Gastroesophageal sphincter (tissue), 4 donors: ENCODE data around the gene STOX2. TPM values are rescaled to one million over a fixed set of nuclear protein-coding genes. Genes with fewer than 3 reads are reported as not detected.

Experiments
- ATAC-seq: fragments of 150-250 bp; one replicate; pipeline ENCODE4 v1.9.1; 2016; ENCODE audit warnings: mild to moderate bottlenecking, moderate library complexity
- H3K27ac ChIP-seq, 4 donors: fragments of 200-600 bp; sonication (generic) in 3 of 4; 1 replicate in 3 of 4; 2 replicates in 1 of 4; pipeline ENCODE4 v1.5.1; 2016 to 2019
- H3K27me3 ChIP-seq: fragments of 200-600 bp; sonication (generic); one replicate; pipeline ENCODE4 v1.5.1; 2019
- H3K36me3 ChIP-seq, 2 donors: fragments of 200-600 bp; sonication (generic); one replicate each; pipeline ENCODE4 v1.5.1; 2019; ENCODE audit warnings: control low read depth in 1 of 2
- H3K4me1 ChIP-seq, 3 donors: fragments of 200-600 bp; sonication (generic); 1 replicate in 2 of 3; 2 replicates in 1 of 3; pipeline ENCODE4 v1.5.1; 2016 to 2019; ENCODE audit warnings: control low read depth in 2 of 3
- H3K4me3 ChIP-seq, 2 donors: fragments of 200-600 bp; sonication (generic); one replicate each; pipeline ENCODE4 v1.5.1; 2019; ENCODE audit warnings: mild to moderate bottlenecking in 1 of 2, moderate library complexity in 1 of 2
- H3K9me3 ChIP-seq, 3 donors: fragments of 200-600 bp; sonication (generic); one replicate each; pipeline ENCODE4 v1.5.1; 2017 to 2019; ENCODE audit warnings: control low read depth in 2 of 3
- EP300 ChIP-seq: sonication (generic); formaldehyde crosslinking; IDR thresholded peaks from one replicate; pipeline ENCODE4 v1.6.1; 2017; ENCODE audit warnings: antibody characterized with exemption, mild to moderate bottlenecking
- POLR2A ChIP-seq, 2 donors: fragments of 450-650 bp; IDR thresholded peaks; one replicate each; pipeline ENCODE4 v1.6.1; 2017; ENCODE audit warnings: antibody characterized with exemption in 2 of 2, mild to moderate bottlenecking in 2 of 2, moderate library complexity in 1 of 2
- POLR2AphosphoS5 ChIP-seq: sonication (generic); formaldehyde crosslinking; IDR thresholded peaks from one replicate; pipeline ENCODE4 v1.6.1; 2017; ENCODE audit warnings: antibody characterized with exemption
- WGBS, 2 donors: methylation state at CpG; one replicate each; pipeline ENCODE4 v1.1.5; 2018; ENCODE audit warnings: low coverage in 1 of 2; 5-methylcytosine and 5-hydroxymethylcytosine counted together
- total RNA-seq, 4 donors: library from RNA; depleted of rRNA; stranded (reverse); fragments of >200 nt; gene quantifications; one replicate each; pipeline ENCODE4 v1.1.0, GENCODE V29; 2016
- TF ChIP-seq, protein P1 (sequence below), 4 experiments: fragments of 200-600 bp in 2 of 4; fragments of 450-650 bp in 2 of 4; sonication (generic) in 1 of 4; IDR thresholded peaks; one replicate each; pipeline ENCODE4 v1.5.1; 2017 to 2019; ENCODE audit warnings: antibody characterized with exemption in 4 of 4, mild to moderate bottlenecking in 2 of 4, moderate library complexity in 2 of 4

The STOX2 gene
- total RNA-seq, 4 donors from 2014 or later: 7.5 to 25.4 (median 11.2) TPM

- Histone ChIP-seq H3K36me3 (no peaks in the 10 kb centered on the region), H3K27ac (no peak overlapping the region), H3K27me3 (no peaks in the 10 kb centered on the region), H3K9me3 (no peaks in the 10 kb centered on the region), H3K4me1 (peaks cover 0 to 4% (median 0%) of the 10 kb centered on the region in 3 donors), H3K4me3 (no peak overlapping the region)
- no peak for ATAC-seq
- TF ChIP-seq POLR2A (IDR thresholded peaks at IDR 0.05) (no peak), EP300 (no peak), POLR2AphosphoS5 (no peak)
- TF ChIP-seq, protein P1, sequence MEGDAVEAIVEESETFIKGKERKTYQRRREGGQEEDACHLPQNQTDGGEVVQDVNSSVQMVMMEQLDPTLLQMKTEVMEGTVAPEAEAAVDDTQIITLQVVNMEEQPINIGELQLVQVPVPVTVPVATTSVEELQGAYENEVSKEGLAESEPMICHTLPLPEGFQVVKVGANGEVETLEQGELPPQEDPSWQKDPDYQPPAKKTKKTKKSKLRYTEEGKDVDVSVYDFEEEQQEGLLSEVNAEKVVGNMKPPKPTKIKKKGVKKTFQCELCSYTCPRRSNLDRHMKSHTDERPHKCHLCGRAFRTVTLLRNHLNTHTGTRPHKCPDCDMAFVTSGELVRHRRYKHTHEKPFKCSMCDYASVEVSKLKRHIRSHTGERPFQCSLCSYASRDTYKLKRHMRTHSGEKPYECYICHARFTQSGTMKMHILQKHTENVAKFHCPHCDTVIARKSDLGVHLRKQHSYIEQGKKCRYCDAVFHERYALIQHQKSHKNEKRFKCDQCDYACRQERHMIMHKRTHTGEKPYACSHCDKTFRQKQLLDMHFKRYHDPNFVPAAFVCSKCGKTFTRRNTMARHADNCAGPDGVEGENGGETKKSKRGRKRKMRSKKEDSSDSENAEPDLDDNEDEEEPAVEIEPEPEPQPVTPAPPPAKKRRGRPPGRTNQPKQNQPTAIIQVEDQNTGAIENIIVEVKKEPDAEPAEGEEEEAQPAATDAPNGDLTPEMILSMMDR (IDR thresholded peaks at IDR 0.05): no peak
- WGBS, 2 donors: 84 to 95% methylated on average over 5 to 6 of the region's 6 CpGs
Measured at GRCh38 chr4:183993676-183994075, 88.6 kb downstream of the STOX2 start.

- Histone ChIP-seq H3K9me3 (no peaks in the 10 kb centered on the region), H3K27me3 (no peaks in the 10 kb centered on the region), H3K4me3 (no peak overlapping the region), H3K36me3 (no peaks in the 10 kb centered on the region), H3K4me1 (no peaks in the 10 kb centered on the region), H3K27ac (no peak overlapping the region)
- ATAC-seq: no peak
- 86 to 96% methylated on average over 5 to 10 of the region's 11 CpGs for WGBS, 2 donors
- TF ChIP-seq, protein P1 (IDR thresholded peaks at IDR 0.05): no peak
- TF ChIP-seq EP300 (no peak), POLR2AphosphoS5 (no peak), POLR2A (IDR thresholded peaks at IDR 0.05) (no peak)
Measured at GRCh38 chr4:183995570-183995969, 90.5 kb downstream of the STOX2 start.

DNA sequence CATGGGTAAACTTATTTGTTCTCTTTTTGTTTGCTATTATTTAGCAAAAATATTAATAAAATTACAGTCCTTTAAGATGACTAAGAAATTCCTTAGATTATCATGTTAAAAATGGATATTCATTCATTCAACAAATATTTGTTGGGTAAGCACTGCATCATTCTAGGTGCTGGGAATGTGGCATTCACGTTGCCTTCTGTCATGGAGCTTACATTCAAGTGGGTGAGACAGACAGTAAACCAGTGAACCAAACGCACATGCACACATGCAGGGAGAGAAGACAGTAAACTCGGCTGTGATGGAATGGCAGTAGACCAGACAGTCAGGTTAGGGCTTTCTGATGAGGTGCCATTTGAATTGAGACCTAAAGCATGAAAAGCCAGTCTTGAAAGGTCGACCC, 91.8 kb downstream of the STOX2 start:
- Histone ChIP-seq H3K9me3 (no peaks in the 10 kb centered on the region), H3K4me1 (no peaks in the 10 kb centered on the region), H3K27me3 (no peaks in the 10 kb centered on the region), H3K4me3 (no peak overlapping the region), H3K27ac (no peak overlapping the region), H3K36me3 (peaks cover 0 to 6% of the 10 kb centered on the region in 2 donors)
- 89 to 100% methylated on average over 2 to 4 of the region's 4 CpGs for WGBS, 2 donors
- TF ChIP-seq POLR2AphosphoS5: no peak
- TF ChIP-seq EP300: no peak
- TF ChIP-seq POLR2A (IDR thresholded peaks at IDR 0.05): no peak
- TF ChIP-seq, protein P1 (IDR thresholded peaks at IDR 0.05): no peak
- no peak for ATAC-seq

- no peak for ATAC-seq
- no CpG with 5 or more reads among the region's 6 CpGs for WGBS, 2 donors
- Histone ChIP-seq H3K27ac (no peak overlapping the region), H3K36me3 (peaks cover 0 to 12% of the 10 kb centered on the region in 2 donors), H3K4me3 (no peak overlapping the region), H3K9me3 (no peaks in the 10 kb centered on the region), H3K4me1 (no peaks in the 10 kb centered on the region), H3K27me3 (no peaks in the 10 kb centered on the region)
- TF ChIP-seq, protein P1 (IDR thresholded peaks at IDR 0.05): no peak
- TF ChIP-seq EP300: no peak
- no peak for TF ChIP-seq POLR2A (IDR thresholded peaks at IDR 0.05)
- no peak for TF ChIP-seq POLR2AphosphoS5
Measured at GRCh38 chr4:183999435-183999834, 94.3 kb downstream of the STOX2 start.

DNA sequence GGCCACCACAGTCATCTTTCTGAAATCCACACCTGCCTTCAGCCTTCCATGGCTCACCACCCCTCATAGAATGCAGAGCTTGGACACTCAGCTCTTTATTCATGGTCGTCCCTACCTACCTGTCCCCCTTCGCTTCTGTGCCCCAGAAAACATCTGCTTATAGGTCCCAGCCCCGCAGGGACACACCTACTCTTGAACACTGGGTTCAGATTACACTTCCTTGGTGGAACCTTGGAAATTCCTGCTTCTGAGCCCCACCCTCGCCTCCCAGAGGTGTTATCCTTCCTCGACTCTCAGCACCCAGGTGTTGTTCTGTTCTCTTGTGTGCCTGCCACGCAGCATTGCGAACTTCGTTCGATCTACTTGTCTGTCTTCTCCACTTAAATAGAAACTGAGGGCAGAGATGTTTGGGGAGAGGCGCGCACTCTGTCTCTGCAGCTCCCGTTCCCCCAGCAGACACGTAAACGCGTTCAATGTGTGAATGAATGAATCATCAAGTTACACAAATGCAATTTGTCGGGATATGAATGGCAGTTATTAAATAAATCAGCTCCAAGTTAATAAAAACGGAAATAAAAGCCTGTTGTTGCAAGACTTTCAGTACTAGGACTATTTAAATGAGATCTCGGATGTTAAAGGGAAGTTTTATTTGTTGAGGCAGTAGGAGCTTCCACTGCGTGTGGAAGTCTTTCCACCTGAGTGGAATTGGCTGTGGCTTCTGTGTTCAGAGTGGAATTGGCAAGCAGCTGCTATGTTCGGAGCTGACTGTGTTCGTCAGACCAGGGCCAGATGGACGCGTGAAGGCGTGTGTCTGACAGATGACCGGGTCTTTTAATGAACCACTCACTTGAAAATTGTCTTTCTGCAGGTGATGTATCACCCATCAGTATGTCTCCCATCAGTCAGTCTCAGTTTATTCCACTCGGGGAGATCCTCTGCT, 95.6 kb downstream of the STOX2 start:
- Histone ChIP-seq H3K27ac (no peak overlapping the region), H3K36me3 (peaks cover 0 to 12% of the 10 kb centered on the region in 2 donors), H3K4me3 (no peak overlapping the region), H3K4me1 (no peaks in the 10 kb centered on the region), H3K9me3 (no peaks in the 10 kb centered on the region), H3K27me3 (no peaks in the 10 kb centered on the region)
- ATAC-seq: no peak
- TF ChIP-seq POLR2AphosphoS5: no peak
- TF ChIP-seq EP300: no peak
- TF ChIP-seq, protein P1 (IDR thresholded peaks at IDR 0.05): no peak
- no peak for TF ChIP-seq POLR2A (IDR thresholded peaks at IDR 0.05)
- WGBS, 2 donors: 86 to 90% methylated on average over 10 to 19 of the region's 26 CpGs
